Kidney (tissue), 14 donors: ENCODE data around the gene SCIMP. TPM values are rescaled to one million over a fixed set of nuclear protein-coding genes. Genes with fewer than 3 reads are reported as not detected.

Experiments used
- DNase-seq, 5 donors: peaks; one replicate each; pipeline ENCODE4 v3.0.0-alpha.2; 2013 to 2020
- FAIRE-seq: peaks from 2 replicates; lab custom pipeline; 2012; peaks lifted over from hg19 to GRCh38; lab: Jason Lieb, UNC
- H3K27ac ChIP-seq, 2 donors: one replicate each; pipeline ENCODE4 v1.7.0; 2013; ENCODE audit warnings: low read depth in 2 of 2, low read length in 2 of 2, inconsistent platforms in 1 of 2
- H3K27me3 ChIP-seq: one replicate; pipeline ENCODE4 v1.7.1; 2013; ENCODE audit warnings: low read length, inconsistent platforms; ENCODE audit not compliant: control insufficient read depth, insufficient read depth
- H3K36me3 ChIP-seq, 3 donors: one replicate each; pipeline versions ENCODE4 v1.7.0 to v1.7.1; 2013; ENCODE audit warnings: low read length in 3 of 3, control low read depth in 1 of 3, inconsistent platforms in 1 of 3; ENCODE audit not compliant: insufficient read depth in 3 of 3, control insufficient read depth in 2 of 3
- H3K4me1 ChIP-seq, 3 donors: one replicate each; pipeline versions ENCODE4 v1.7.0 to v1.7.1; 2013; ENCODE audit warnings: low read length in 3 of 3, inconsistent platforms in 1 of 3, low read depth in 1 of 3; ENCODE audit not compliant: control insufficient read depth in 2 of 3, insufficient read depth in 2 of 3
- H3K4me3 ChIP-seq, 3 donors: one replicate each; pipeline versions ENCODE4 v1.7.0 to v1.8.1; 2013; ENCODE audit warnings: low read length in 3 of 3, control low read depth in 1 of 3, inconsistent platforms in 1 of 3
- H3K9ac ChIP-seq, 3 donors: one replicate each; pipeline versions ENCODE4 v1.7.0 to v1.7.1; 2013; ENCODE audit warnings: low read length in 3 of 3, control low read depth in 1 of 3, inconsistent platforms in 1 of 3
- H3K9me3 ChIP-seq, 3 donors: one replicate each; pipeline versions ENCODE4 v1.7.0 to v1.7.1; 2013; ENCODE audit warnings: low read length in 3 of 3, control low read depth in 1 of 3, inconsistent platforms in 1 of 3; ENCODE audit not compliant: control insufficient read depth in 2 of 3, insufficient read depth in 1 of 3
- intact Hi-C: fragments of 100-400 bp; cut with DNase I; formaldehyde crosslinking; loops from one replicate; pipeline ENCODE4 v1.11.1; 2022
- polyA plus RNA-seq: library from polyadenylated mRNA; stranded (reverse); fragments of 350-450 nt; fragmentation: Illumina TruSeq; extraction: RNeasy Lipid Tissue Mini Kit (QIAGEN cat#74804); gene quantifications from one replicate; pipeline ENCODE4 v1.2.3, GENCODE V29; 2014; ENCODE audit warnings: low read depth, low replicate concordance; ENCODE audit not compliant: insufficient read depth
- total RNA-seq: library from RNA; stranded (reverse); fragmentation: NEBNext Ultra II Directional; extraction: Animal tissue kit (Norgen Biotek cat#: 25700); gene quantifications from one replicate; pipeline ENCODE4 v1.2.1, GENCODE V29; 2021
- TF ChIP-seq, protein P1 (sequence below): IDR thresholded peaks from 3 replicates; pipeline ENCODE4 v1.5.1; 2012; ENCODE audit warnings: mild to moderate bottlenecking, moderate library complexity, borderline replicate concordance; ENCODE audit not compliant: insufficient read depth; ENCODE audit errors: extremely low read depth
- donor health status: control.
- donor health status: control.
- donor health status: control.
- donor health status: control.
- donor health status: control.
- donor health status: DM: yes; HTN: yes; CAD: no.
- donor health status: Normal renal cell carcinoma (clear cell type).

The SCIMP gene
- total and polyA plus RNA-seq, 2 donors from 2014 or later: 0.37 to 7.6 TPM

DNA sequence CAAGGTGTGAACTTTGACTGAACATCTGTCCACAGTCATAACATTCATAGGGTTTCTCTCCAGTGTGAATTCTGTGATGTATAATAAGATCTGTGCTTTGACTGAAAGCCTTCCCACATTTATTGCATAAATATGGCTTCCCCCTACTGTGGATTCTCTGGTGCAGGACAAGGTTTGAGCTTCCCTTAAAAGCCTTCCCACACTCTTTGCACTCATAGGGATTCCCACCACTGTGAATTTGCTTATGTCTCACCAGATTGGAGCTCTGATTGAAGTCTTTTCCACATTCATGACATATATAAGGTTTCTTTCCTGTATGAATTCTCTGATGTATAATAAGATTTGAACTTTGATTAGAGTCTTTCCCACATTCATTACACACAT lies 51.3 kb downstream of the SCIMP start:
- DNase-seq (no peak), FAIRE-seq (no peak)
- Histone ChIP-seq H3K27ac (no peak overlapping the region), H3K9me3 (peaks cover 15 to 90% (median 47%) of the 10 kb centered on the region in 3 donors), H3K27me3 (no peaks in the 10 kb centered on the region), H3K4me1 (no peaks in the 10 kb centered on the region), H3K9ac (no peak overlapping the region), H3K36me3 (peaks cover 0 to 4% (median 3%) of the 10 kb centered on the region in 3 donors), H3K4me3 (peak overlapping the region in 1 of 3 donors; percentile 33)
- intact Hi-C loops: loop anchor here (5.0 kb wide), 1 partner anchor 91 kb away; no protein-coding TSS in a partner anchor
- TF ChIP-seq, protein P1, sequence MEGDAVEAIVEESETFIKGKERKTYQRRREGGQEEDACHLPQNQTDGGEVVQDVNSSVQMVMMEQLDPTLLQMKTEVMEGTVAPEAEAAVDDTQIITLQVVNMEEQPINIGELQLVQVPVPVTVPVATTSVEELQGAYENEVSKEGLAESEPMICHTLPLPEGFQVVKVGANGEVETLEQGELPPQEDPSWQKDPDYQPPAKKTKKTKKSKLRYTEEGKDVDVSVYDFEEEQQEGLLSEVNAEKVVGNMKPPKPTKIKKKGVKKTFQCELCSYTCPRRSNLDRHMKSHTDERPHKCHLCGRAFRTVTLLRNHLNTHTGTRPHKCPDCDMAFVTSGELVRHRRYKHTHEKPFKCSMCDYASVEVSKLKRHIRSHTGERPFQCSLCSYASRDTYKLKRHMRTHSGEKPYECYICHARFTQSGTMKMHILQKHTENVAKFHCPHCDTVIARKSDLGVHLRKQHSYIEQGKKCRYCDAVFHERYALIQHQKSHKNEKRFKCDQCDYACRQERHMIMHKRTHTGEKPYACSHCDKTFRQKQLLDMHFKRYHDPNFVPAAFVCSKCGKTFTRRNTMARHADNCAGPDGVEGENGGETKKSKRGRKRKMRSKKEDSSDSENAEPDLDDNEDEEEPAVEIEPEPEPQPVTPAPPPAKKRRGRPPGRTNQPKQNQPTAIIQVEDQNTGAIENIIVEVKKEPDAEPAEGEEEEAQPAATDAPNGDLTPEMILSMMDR: no peak

- Histone ChIP-seq H3K4me3 (peak overlapping the region in 2 of 3 donors; percentile 17 to 33), H3K4me1 (no peaks in the 10 kb centered on the region), H3K36me3 (peaks cover 0 to 4% (median 3%) of the 10 kb centered on the region in 3 donors), H3K27ac (no peak overlapping the region), H3K9me3 (peaks cover 15 to 89% (median 47%) of the 10 kb centered on the region in 3 donors), H3K27me3 (no peaks in the 10 kb centered on the region), H3K9ac (no peak overlapping the region)
- FAIRE-seq (no peak), DNase-seq (no peak)
- intact Hi-C loops: loop anchor here (5.0 kb wide), 1 partner anchor 91 kb away; no protein-coding TSS in a partner anchor
- TF ChIP-seq, protein P1: no peak
Observed at GRCh38 chr17:5182597-5183409, 51.9 kb downstream of the SCIMP start.

- Histone ChIP-seq H3K36me3 (peaks cover 0 to 7% (median 3%) of the 10 kb centered on the region in 3 donors), H3K27me3 (no peaks in the 10 kb centered on the region), H3K4me3 (peak overlapping the region in 2 of 3 donors; percentile 4 to 6), H3K4me1 (no peaks in the 10 kb centered on the region), H3K27ac (no peak overlapping the region), H3K9ac (no peak overlapping the region), H3K9me3 (peaks cover 15 to 83% (median 45%) of the 10 kb centered on the region in 3 donors)
- TF ChIP-seq, protein P1: no peak
- FAIRE-seq (no peak), DNase-seq (no peak)
- intact Hi-C loops: loop anchor here (5.0 kb wide), 1 partner anchor 89 kb away; no protein-coding TSS in a partner anchor
Observed at GRCh38 chr17:5181509-5182305, 53.0 kb downstream of the SCIMP start.
